Measurements from ENCODE around the gene SLC27A5. TPM values are rescaled to one million over a fixed set of nuclear protein-coding genes. Genes with fewer than 3 reads are reported as not detected.
A peak's percentile ranks its signal among the peaks of the same experiment; 100 is the strongest.

Gene SLC27A5
- total and polyA plus RNA-seq, 9 of the 15 experiments (the other 6 are each of a cell fraction or from before 2014, with no cell fraction given): 42.2 to 318 (median 64.7) TPM

- TF ChIP-seq, protein P1, sequence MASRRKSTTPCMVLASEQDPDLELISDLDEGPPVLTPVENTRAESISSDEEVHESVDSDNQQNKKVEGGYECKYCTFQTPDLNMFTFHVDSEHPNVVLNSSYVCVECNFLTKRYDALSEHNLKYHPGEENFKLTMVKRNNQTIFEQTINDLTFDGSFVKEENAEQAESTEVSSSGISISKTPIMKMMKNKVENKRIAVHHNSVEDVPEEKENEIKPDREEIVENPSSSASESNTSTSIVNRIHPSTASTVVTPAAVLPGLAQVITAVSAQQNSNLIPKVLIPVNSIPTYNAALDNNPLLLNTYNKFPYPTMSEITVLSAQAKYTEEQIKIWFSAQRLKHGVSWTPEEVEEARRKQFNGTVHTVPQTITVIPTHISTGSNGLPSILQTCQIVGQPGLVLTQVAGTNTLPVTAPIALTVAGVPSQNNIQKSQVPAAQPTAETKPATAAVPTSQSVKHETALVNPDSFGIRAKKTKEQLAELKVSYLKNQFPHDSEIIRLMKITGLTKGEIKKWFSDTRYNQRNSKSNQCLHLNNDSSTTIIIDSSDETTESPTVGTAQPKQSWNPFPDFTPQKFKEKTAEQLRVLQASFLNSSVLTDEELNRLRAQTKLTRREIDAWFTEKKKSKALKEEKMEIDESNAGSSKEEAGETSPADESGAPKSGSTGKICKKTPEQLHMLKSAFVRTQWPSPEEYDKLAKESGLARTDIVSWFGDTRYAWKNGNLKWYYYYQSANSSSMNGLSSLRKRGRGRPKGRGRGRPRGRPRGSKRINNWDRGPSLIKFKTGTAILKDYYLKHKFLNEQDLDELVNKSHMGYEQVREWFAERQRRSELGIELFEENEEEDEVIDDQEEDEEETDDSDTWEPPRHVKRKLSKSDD (conservative IDR thresholded peaks at IDR 0.05; ENCODE audit: low read length): 0 out of 2 replicates have a peak, but pooled peaks have one; percentile 30
- TF ChIP-seq HMGXB4 (CRISPR knock-in tag; IDR thresholded peaks at IDR 0.05) (0 out of 2 replicates have a peak, but pooled peaks have one; percentile 63), POLR2AphosphoS5 (IDR thresholded peaks at IDR 0.05; ENCODE audit: control insufficient read depth, insufficient read depth, low read depth, low read length) (peak; percentile 52; the same call in 1 of the 2 replicates), NBN (IDR thresholded peaks at IDR 0.05; ENCODE audit: low read depth) (peak; percentile 38; the same call in 1 of the 2 replicates), GTF2E2 (tag; IDR thresholded peaks at IDR 0.05) (peak; percentile 60; the same call in 1 of the 2 replicates), PHB (CRISPR knock-in tag; IDR thresholded peaks at IDR 0.05) (peak; percentile 27; the same call in 1 of the 2 replicates), ZC3H11A (IDR thresholded peaks at IDR 0.05; ENCODE audit: low read depth, low read length) (no peak), NR2F6 (CRISPR knock-in tag; IDR thresholded peaks at IDR 0.05) (no peak), C11orf30 (IDR thresholded peaks at IDR 0.05; ENCODE audit: low read depth) (peak; percentile 66), NR4A1 (CRISPR knock-in tag; IDR thresholded peaks at IDR 0.05) (no peak), NR4A1 (tag; IDR thresholded peaks at IDR 0.05) (0 out of 2 replicates have a peak, but pooled peaks have one; percentile 19), RB1 (IDR thresholded peaks at IDR 0.05; ENCODE audit: low read depth) (peak; percentile 28)
- TF ChIP-seq, protein P2, sequence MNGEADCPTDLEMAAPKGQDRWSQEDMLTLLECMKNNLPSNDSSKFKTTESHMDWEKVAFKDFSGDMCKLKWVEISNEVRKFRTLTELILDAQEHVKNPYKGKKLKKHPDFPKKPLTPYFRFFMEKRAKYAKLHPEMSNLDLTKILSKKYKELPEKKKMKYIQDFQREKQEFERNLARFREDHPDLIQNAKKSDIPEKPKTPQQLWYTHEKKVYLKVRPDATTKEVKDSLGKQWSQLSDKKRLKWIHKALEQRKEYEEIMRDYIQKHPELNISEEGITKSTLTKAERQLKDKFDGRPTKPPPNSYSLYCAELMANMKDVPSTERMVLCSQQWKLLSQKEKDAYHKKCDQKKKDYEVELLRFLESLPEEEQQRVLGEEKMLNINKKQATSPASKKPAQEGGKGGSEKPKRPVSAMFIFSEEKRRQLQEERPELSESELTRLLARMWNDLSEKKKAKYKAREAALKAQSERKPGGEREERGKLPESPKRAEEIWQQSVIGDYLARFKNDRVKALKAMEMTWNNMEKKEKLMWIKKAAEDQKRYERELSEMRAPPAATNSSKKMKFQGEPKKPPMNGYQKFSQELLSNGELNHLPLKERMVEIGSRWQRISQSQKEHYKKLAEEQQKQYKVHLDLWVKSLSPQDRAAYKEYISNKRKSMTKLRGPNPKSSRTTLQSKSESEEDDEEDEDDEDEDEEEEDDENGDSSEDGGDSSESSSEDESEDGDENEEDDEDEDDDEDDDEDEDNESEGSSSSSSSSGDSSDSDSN (IDR thresholded peaks at IDR 0.05; ENCODE audit: borderline replicate concordance in 1 of 2, low read depth in 2 of 2, low read length in 2 of 2): peak in 1 of 2 experiments; percentile 65; a peak in 1 of 4 replicates
- TF ChIP-seq, protein P3, sequence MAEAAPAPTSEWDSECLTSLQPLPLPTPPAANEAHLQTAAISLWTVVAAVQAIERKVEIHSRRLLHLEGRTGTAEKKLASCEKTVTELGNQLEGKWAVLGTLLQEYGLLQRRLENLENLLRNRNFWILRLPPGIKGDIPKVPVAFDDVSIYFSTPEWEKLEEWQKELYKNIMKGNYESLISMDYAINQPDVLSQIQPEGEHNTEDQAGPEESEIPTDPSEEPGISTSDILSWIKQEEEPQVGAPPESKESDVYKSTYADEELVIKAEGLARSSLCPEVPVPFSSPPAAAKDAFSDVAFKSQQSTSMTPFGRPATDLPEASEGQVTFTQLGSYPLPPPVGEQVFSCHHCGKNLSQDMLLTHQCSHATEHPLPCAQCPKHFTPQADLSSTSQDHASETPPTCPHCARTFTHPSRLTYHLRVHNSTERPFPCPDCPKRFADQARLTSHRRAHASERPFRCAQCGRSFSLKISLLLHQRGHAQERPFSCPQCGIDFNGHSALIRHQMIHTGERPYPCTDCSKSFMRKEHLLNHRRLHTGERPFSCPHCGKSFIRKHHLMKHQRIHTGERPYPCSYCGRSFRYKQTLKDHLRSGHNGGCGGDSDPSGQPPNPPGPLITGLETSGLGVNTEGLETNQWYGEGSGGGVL (CRISPR knock-in tag; IDR thresholded peaks at IDR 0.05): no peak
- TF ChIP-seq, protein P4, sequence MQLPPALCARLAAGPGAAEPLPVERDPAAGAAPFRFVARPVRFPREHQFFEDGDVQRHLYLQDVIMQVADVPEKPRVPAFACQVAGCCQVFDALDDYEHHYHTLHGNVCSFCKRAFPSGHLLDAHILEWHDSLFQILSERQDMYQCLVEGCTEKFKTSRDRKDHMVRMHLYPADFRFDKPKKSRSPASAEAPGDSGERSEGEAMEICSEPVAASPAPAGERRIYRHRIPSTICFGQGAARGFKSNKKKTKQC (CRISPR knock-in tag; IDR thresholded peaks at IDR 0.05): no peak; the same call in 1 of the 2 replicates
- TF ChIP-seq, protein P5, sequence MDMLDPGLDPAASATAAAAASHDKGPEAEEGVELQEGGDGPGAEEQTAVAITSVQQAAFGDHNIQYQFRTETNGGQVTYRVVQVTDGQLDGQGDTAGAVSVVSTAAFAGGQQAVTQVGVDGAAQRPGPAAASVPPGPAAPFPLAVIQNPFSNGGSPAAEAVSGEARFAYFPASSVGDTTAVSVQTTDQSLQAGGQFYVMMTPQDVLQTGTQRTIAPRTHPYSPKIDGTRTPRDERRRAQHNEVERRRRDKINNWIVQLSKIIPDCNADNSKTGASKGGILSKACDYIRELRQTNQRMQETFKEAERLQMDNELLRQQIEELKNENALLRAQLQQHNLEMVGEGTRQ (CRISPR knock-in tag; IDR thresholded peaks at IDR 0.05): no peak; the same call in 1 of the 2 replicates
Observed at GRCh38 chr19:58475714-58476497, 35.9 kb downstream of the SLC27A5 start, which contains the start of gene ZNF446 (continued).

Data from K562 (cell line).